Measurements from ENCODE around the gene YEATS2. TPM values are rescaled to one million over a fixed set of nuclear protein-coding genes. Genes with fewer than 3 reads are reported as not detected.

Gene YEATS2
- total and polyA plus RNA-seq, 4 donors = 4.5 to 48.1 (median 17.8) TPM

GRCh38 chr3:183808355-183808754 is 110.8 kb downstream of the YEATS2 start:
- intact Hi-C loops (cut with DNase I) = no loop called here
- WGBS, 2 donors = 92 to 93% methylated on average over 11 of the region's 11 CpGs
- no peak overlapping the region for H3K27ac ChIP-seq (ENCODE audit: low read depth in 1 of 2, low read length in 2 of 2)
- DNase-seq = peak in 1 of 2 donors; percentile 59
- H3K9me3 ChIP-seq (ENCODE audit: control insufficient read depth, low read length) = no peaks in the 10 kb centered on the region
- H3K36me3 ChIP-seq (ENCODE audit: control insufficient read depth in 1 of 2, insufficient read depth in 2 of 2, low read length in 1 of 2) = peaks cover 5 to 18% of the 10 kb centered on the region in 2 donors
- no peak overlapping the region for H3K4me3 ChIP-seq (ENCODE audit: low read length in 2 of 2)
- no peak for ATAC-seq (ENCODE audit: low FRiP score)
- H3K4me1 ChIP-seq (ENCODE audit: control insufficient read depth in 1 of 2, insufficient read depth in 2 of 2, low read length in 2 of 2) = no peaks in the 10 kb centered on the region
- H3K27me3 ChIP-seq (ENCODE audit: control insufficient read depth in 1 of 2, insufficient read depth in 2 of 2, low read length in 1 of 2) = no peaks in the 10 kb centered on the region

DNA sequence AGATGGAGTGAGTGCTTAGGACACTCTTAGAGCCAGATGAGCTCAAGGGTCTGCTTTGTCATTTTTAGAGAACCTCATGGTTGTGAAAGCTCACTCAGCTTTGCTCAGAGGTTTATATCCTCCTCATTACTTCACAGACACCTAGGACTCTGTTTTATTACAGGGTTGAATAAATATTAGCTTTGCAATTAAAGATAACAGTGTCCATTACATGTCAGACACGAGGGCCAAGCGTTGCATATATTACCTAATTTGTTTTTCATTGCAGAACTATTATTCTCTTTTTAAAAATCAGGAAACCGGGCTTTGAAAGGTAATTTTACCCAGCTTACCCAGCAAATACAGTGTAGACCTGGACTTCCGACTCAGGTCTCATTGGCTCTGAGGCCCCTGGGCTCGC is 111.7 kb downstream of the YEATS2 start:
- intact Hi-C loops (cut with DNase I) = no loop called here
- Histone ChIP-seq H3K27ac (ENCODE audit: low read depth in 1 of 2, low read length in 2 of 2) (no peak overlapping the region), H3K4me1 (ENCODE audit: control insufficient read depth in 1 of 2, insufficient read depth in 2 of 2, low read length in 2 of 2) (no peaks in the 10 kb centered on the region), H3K36me3 (ENCODE audit: control insufficient read depth in 1 of 2, insufficient read depth in 2 of 2, low read length in 1 of 2) (peaks cover 5 to 14% of the 10 kb centered on the region in 2 donors), H3K9me3 (ENCODE audit: control insufficient read depth, low read length) (no peaks in the 10 kb centered on the region), H3K27me3 (ENCODE audit: control insufficient read depth in 1 of 2, insufficient read depth in 2 of 2, low read length in 1 of 2) (no peaks in the 10 kb centered on the region), H3K4me3 (ENCODE audit: low read length in 2 of 2) (no peak overlapping the region)
- 51 to 60% methylated on average over 5 of the region's 5 CpGs for WGBS, 2 donors
- DNase-seq (no peak), ATAC-seq (ENCODE audit: low FRiP score) (no peak)

- 89 to 93% methylated on average over 24 of the region's 24 CpGs for WGBS, 2 donors
- Histone ChIP-seq H3K27me3 (ENCODE audit: control insufficient read depth in 1 of 2, insufficient read depth in 2 of 2, low read length in 1 of 2) (no peaks in the 10 kb centered on the region), H3K9me3 (ENCODE audit: control insufficient read depth, low read length) (no peaks in the 10 kb centered on the region), H3K27ac (ENCODE audit: low read depth in 1 of 2, low read length in 2 of 2) (no peak overlapping the region), H3K4me1 (ENCODE audit: control insufficient read depth in 1 of 2, insufficient read depth in 2 of 2, low read length in 2 of 2) (no peaks in the 10 kb centered on the region), H3K4me3 (ENCODE audit: low read length in 2 of 2) (no peak overlapping the region), H3K36me3 (ENCODE audit: control insufficient read depth in 1 of 2, insufficient read depth in 2 of 2, low read length in 1 of 2) (peaks cover 0 to 14% of the 10 kb centered on the region in 2 donors)
- no peak for ATAC-seq (ENCODE audit: low FRiP score)
- DNase-seq = peak in 1 of 2 donors; percentile 62
- intact Hi-C loops (cut with DNase I) = no loop called here
Observed at GRCh38 chr3:183810643-183811594, 113.3 kb downstream of the YEATS2 start.

DNA sequence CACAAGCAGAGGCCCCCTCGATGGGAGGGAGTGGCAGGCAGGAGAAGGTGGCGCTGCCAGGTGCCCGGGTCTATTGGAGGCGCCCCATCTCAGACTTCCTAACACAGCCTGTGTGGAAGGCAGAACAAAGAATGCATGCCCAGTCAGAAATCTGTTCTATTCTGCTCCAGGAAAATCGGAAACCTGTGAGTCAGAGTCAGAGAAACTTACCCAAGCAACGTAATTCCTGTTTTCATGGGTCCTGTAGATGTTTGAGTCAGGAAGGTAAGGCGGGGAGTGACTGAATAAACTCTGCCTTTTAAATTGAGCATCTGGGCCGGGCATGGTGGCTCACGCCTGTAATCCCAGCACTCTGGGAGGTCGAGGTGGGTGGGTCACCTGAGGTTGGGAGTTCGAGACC is 114.0 kb downstream of the YEATS2 start:
- 92 to 93% methylated on average over 11 of the region's 11 CpGs for WGBS, 2 donors
- intact Hi-C loops (cut with DNase I) = no loop called here
- Histone ChIP-seq H3K4me1 (ENCODE audit: control insufficient read depth in 1 of 2, insufficient read depth in 2 of 2, low read length in 2 of 2) (no peaks in the 10 kb centered on the region), H3K4me3 (ENCODE audit: low read length in 2 of 2) (no peak overlapping the region), H3K9me3 (ENCODE audit: control insufficient read depth, low read length) (no peaks in the 10 kb centered on the region), H3K27me3 (ENCODE audit: control insufficient read depth in 1 of 2, insufficient read depth in 2 of 2, low read length in 1 of 2) (no peaks in the 10 kb centered on the region), H3K27ac (ENCODE audit: low read depth in 1 of 2, low read length in 2 of 2) (no peak overlapping the region), H3K36me3 (ENCODE audit: control insufficient read depth in 1 of 2, insufficient read depth in 2 of 2, low read length in 1 of 2) (peaks cover 0 to 14% of the 10 kb centered on the region in 2 donors)
- DNase-seq (peak in 1 of 2 donors; percentile 47), ATAC-seq (ENCODE audit: low FRiP score) (no peak)

GRCh38 chr3:183812761-183813445 is 115.3 kb downstream of the YEATS2 start:
- no peaks in the 10 kb centered on the region for H3K4me1 ChIP-seq (ENCODE audit: control insufficient read depth in 1 of 2, insufficient read depth in 2 of 2, low read length in 2 of 2)
- DNase-seq (peak in 1 of 2 donors; percentile 28), ATAC-seq (ENCODE audit: low FRiP score) (no peak)
- no peak overlapping the region for H3K4me3 ChIP-seq (ENCODE audit: low read length in 2 of 2)
- no peaks in the 10 kb centered on the region for H3K9me3 ChIP-seq (ENCODE audit: control insufficient read depth, low read length)
- H3K36me3 ChIP-seq (ENCODE audit: control insufficient read depth in 1 of 2, insufficient read depth in 2 of 2, low read length in 1 of 2) = peaks cover 0 to 6% of the 10 kb centered on the region in 2 donors
- no peaks in the 10 kb centered on the region for H3K27me3 ChIP-seq (ENCODE audit: control insufficient read depth in 1 of 2, insufficient read depth in 2 of 2, low read length in 1 of 2)
- intact Hi-C loops (cut with DNase I) = no loop called here
- WGBS, 2 donors = 64 to 65% methylated on average over 8 of the region's 8 CpGs
- no peak overlapping the region for H3K27ac ChIP-seq (ENCODE audit: low read depth in 1 of 2, low read length in 2 of 2)

- Histone ChIP-seq H3K27me3 (ENCODE audit: control insufficient read depth in 1 of 2, insufficient read depth in 2 of 2, low read length in 1 of 2) (no peaks in the 10 kb centered on the region), H3K9me3 (ENCODE audit: control insufficient read depth, low read length) (no peaks in the 10 kb centered on the region), H3K36me3 (ENCODE audit: control insufficient read depth in 1 of 2, insufficient read depth in 2 of 2, low read length in 1 of 2) (peaks cover 0 to 4% of the 10 kb centered on the region in 2 donors), H3K4me3 (ENCODE audit: low read length in 2 of 2) (no peak overlapping the region), H3K27ac (ENCODE audit: low read depth in 1 of 2, low read length in 2 of 2) (no peak overlapping the region), H3K4me1 (ENCODE audit: control insufficient read depth in 1 of 2, insufficient read depth in 2 of 2, low read length in 2 of 2) (no peaks in the 10 kb centered on the region)
- ATAC-seq (ENCODE audit: low FRiP score) = no peak
- intact Hi-C loops (cut with DNase I) = no loop called here
- DNase-seq = no peak
- 98 to 100% methylated on average over 1 of the region's 1 CpG for WGBS, 2 donors
Observed at GRCh38 chr3:183814240-183814639, 116.6 kb downstream of the YEATS2 start.

GRCh38 chr3:183815563-183815940 is 118.0 kb downstream of the YEATS2 start:
- ATAC-seq (ENCODE audit: low FRiP score) (no peak), DNase-seq (peak in 1 of 2 donors; percentile 30)
- intact Hi-C loops (cut with DNase I) = no loop called here
- Histone ChIP-seq H3K4me1 (ENCODE audit: control insufficient read depth in 1 of 2, insufficient read depth in 2 of 2, low read length in 2 of 2) (no peaks in the 10 kb centered on the region), H3K9me3 (ENCODE audit: control insufficient read depth, low read length) (no peaks in the 10 kb centered on the region), H3K27me3 (ENCODE audit: control insufficient read depth in 1 of 2, insufficient read depth in 2 of 2, low read length in 1 of 2) (no peaks in the 10 kb centered on the region), H3K27ac (ENCODE audit: low read depth in 1 of 2, low read length in 2 of 2) (no peak overlapping the region), H3K4me3 (ENCODE audit: low read length in 2 of 2) (no peak overlapping the region), H3K36me3 (ENCODE audit: control insufficient read depth in 1 of 2, insufficient read depth in 2 of 2, low read length in 1 of 2) (peaks cover 0 to 2% of the 10 kb centered on the region in 2 donors)
- WGBS, 2 donors = 79 to 80% methylated on average over 9 of the region's 9 CpGs

DNA sequence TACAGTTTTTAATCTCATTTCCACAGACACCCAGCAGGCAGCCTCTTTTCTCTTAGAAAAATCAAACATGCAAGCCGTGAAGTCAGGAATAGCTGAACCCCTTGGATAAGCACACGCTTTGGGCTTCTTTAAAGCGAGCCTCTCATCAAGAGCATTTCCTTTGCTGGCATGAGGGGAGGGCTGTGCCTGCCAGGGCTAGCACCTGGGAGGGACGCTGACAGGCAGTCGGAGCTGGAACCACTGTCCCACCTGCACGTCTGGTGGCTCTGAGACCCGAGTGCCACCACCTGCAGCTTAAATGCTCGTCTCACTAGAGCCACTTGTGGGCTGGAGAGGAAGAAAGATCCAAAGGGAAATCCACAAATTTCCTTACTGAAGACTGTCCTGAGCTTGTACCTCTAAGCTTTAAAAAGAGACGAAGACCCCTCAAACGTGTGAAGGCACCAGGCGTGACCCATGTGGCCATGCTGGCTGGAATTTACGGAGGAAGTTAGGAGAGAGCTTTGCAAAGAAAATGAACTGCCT is 118.4 kb downstream of the YEATS2 start:
- no peak for ATAC-seq (ENCODE audit: low FRiP score)
- no peaks in the 10 kb centered on the region for H3K4me1 ChIP-seq (ENCODE audit: control insufficient read depth in 1 of 2, insufficient read depth in 2 of 2, low read length in 2 of 2)
- H3K27me3 ChIP-seq (ENCODE audit: control insufficient read depth in 1 of 2, insufficient read depth in 2 of 2, low read length in 1 of 2) = no peaks in the 10 kb centered on the region
- no peak overlapping the region for H3K27ac ChIP-seq (ENCODE audit: low read depth in 1 of 2, low read length in 2 of 2)
- DNase-seq = no peak
- H3K4me3 ChIP-seq (ENCODE audit: low read length in 2 of 2) = no peak overlapping the region
- intact Hi-C loops (cut with DNase I) = no loop called here
- no peaks in the 10 kb centered on the region for H3K9me3 ChIP-seq (ENCODE audit: control insufficient read depth, low read length)
- WGBS, 2 donors = 82 to 84% methylated on average over 12 of the region's 12 CpGs
- no peaks in the 10 kb centered on the region for H3K36me3 ChIP-seq (ENCODE audit: control insufficient read depth in 1 of 2, insufficient read depth in 2 of 2, low read length in 1 of 2)

Measured in aorta (tissue), 5 donors.